ENCODE data around the gene MYG1.

- TF ChIP-seq, protein P1, sequence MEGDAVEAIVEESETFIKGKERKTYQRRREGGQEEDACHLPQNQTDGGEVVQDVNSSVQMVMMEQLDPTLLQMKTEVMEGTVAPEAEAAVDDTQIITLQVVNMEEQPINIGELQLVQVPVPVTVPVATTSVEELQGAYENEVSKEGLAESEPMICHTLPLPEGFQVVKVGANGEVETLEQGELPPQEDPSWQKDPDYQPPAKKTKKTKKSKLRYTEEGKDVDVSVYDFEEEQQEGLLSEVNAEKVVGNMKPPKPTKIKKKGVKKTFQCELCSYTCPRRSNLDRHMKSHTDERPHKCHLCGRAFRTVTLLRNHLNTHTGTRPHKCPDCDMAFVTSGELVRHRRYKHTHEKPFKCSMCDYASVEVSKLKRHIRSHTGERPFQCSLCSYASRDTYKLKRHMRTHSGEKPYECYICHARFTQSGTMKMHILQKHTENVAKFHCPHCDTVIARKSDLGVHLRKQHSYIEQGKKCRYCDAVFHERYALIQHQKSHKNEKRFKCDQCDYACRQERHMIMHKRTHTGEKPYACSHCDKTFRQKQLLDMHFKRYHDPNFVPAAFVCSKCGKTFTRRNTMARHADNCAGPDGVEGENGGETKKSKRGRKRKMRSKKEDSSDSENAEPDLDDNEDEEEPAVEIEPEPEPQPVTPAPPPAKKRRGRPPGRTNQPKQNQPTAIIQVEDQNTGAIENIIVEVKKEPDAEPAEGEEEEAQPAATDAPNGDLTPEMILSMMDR (IDR thresholded peaks at IDR 0.05; ENCODE audit: poor library complexity) = no peak
- TF ChIP-seq EZH2phosphoT487 (IDR thresholded peaks at IDR 0.05; ENCODE audit: low read depth, severe bottlenecking, unreplicated experiment) = no peak
- no peak for TF ChIP-seq EZH2 (IDR thresholded peaks at IDR 0.05; ENCODE audit: borderline replicate concordance)
Measured at GRCh38 chr12:53259891-53260290, 39.6 kb upstream of the MYG1 start.
